A549 (cell line): ENCODE results near the gene PPP1R3D. TPM values are rescaled to one million over a fixed set of nuclear protein-coding genes. Genes with fewer than 3 reads are reported as not detected.

ENCODE experiments used
- ATAC-seq, 2 experiments: fragments of 200-7000 bp in 1 of 2; fragments of >200 bp in 1 of 2; cut with Nextera tagmentation in 1 of 2; cut with Tn5 transposase in 1 of 2; 3 replicates each; pipeline versions ENCODE4 v1.8.0 to v1.9.1; 2018 to 2020; ENCODE audit warnings: mild to moderate bottlenecking in 1 of 2, moderate library complexity in 1 of 2
- CTCF ChIA-PET: fragments of 300-600 bp; sonication (Branson Sonifier 250); formaldehyde crosslinking; extraction: SDS; loops from one replicate; lab custom pipeline; 2021; ENCODE audit warnings: antibody characterized with exemption, inconsistent platforms; lab: Yijun Ruan, JAX
- POLR2A ChIA-PET: fragments of 350-600 bp; formaldehyde crosslinking; extraction: SDS; loops from one replicate; lab custom pipeline; 2021; ENCODE audit warnings: antibody characterized with exemption, inconsistent platforms; lab: Yijun Ruan, JAX
- DNase-seq, 2 experiments: peaks; one replicate each; pipeline versions ENCODE4 v3.0.0 to v3.0.0-alpha.2; 2011 to 2016; ENCODE audit warnings: low read depth in 1 of 2, low spot score in 1 of 2
- FAIRE-seq: peaks from 2 replicates; lab custom pipeline; 2011; peaks lifted over from hg19 to GRCh38; lab: Jason Lieb, UNC
- H3K27ac ChIP-seq, 2 experiments: fragments of >200 bp; sonication (Bioruptor Twin); formaldehyde crosslinking; 3 replicates each; pipeline ENCODE4 v1.5.1; 2016 to 2017
- H3K4me1 ChIP-seq: fragments of >200 bp; sonication (Bioruptor Twin); formaldehyde crosslinking; 3 replicates; pipeline ENCODE4 v1.6.1; 2016
- H3K4me2 ChIP-seq: fragments of >200 bp; sonication (Bioruptor Twin); formaldehyde crosslinking; 3 replicates; pipeline ENCODE4 v1.6.1; 2016
- H3K4me3 ChIP-seq: fragments of >200 bp; sonication (Bioruptor Twin); formaldehyde crosslinking; 3 replicates; pipeline ENCODE4 v1.5.1; 2016
- H3K9me3 ChIP-seq: fragments of >200 bp; sonication (Bioruptor Twin); formaldehyde crosslinking; 3 replicates; pipeline ENCODE4 v1.6.1; 2016
- CBX2 ChIP-seq: fragments of 200-600 bp; sonication (generic); IDR thresholded peaks from 2 replicates; pipeline ENCODE4 v1.6.1; 2016; ENCODE audit warnings: low read depth, mild to moderate bottlenecking, borderline replicate concordance
- CBX8 ChIP-seq: fragments of 200-600 bp; sonication (generic); IDR thresholded peaks from 2 replicates; pipeline ENCODE4 v1.6.1; 2016
- CEBPB ChIP-seq, 2 experiments: fragments of >200 bp in 1 of 2; sonication (Bioruptor Twin) in 1 of 2; formaldehyde crosslinking in 1 of 2; IDR thresholded peaks; 2 replicates each; pipeline ENCODE4 v1.6.1; 2012 to 2016
- CHD2 ChIP-seq: fragments of 150-350 bp; IDR thresholded peaks from 2 replicates; pipeline ENCODE4 v1.6.1; 2014; ENCODE audit warnings: low read length; ENCODE audit not compliant: partially characterized antibody
- CHD4 ChIP-seq: fragments of 200-600 bp; sonication (generic); IDR thresholded peaks from 2 replicates; pipeline ENCODE4 v1.6.1; 2016; ENCODE audit warnings: antibody characterized with exemption, mild to moderate bottlenecking, borderline replicate concordance
- EHF ChIP-seq: fragments of 250-450 bp; sonication (Bioruptor Pico); IDR thresholded peaks from 2 replicates; pipeline ENCODE4 v1.5.0; 2020; ENCODE audit warnings: mild to moderate bottlenecking
- EHMT2 ChIP-seq: fragments of 200-600 bp; sonication (generic); IDR thresholded peaks from 2 replicates; pipeline ENCODE4 v1.6.1; 2016; ENCODE audit warnings: antibody characterized with exemption, low read depth, mild to moderate bottlenecking, moderate library complexity
- EP300 ChIP-seq, 2 experiments: fragments of >200 bp; sonication (Bioruptor Twin); formaldehyde crosslinking; IDR thresholded peaks; 2 replicates in 1 of 2; 3 replicates in 1 of 2; pipeline ENCODE4 v1.6.1; 2016 to 2017
- ESRRA ChIP-seq: fragments of 150-350 bp; IDR thresholded peaks from 2 replicates; pipeline ENCODE4 v1.6.1; 2014; ENCODE audit warnings: mild to moderate bottlenecking, low read length, borderline replicate concordance
- FOSL2 ChIP-seq, 2 experiments: fragments of 450-650 bp in 1 of 2; fragments of >200 bp in 1 of 2; sonication (Bioruptor Twin) in 1 of 2; formaldehyde crosslinking; IDR thresholded peaks; 2 replicates each; pipeline versions ENCODE4 v1.5.0 to v1.6.1; 2016 to 2020; ENCODE audit warnings: mild to moderate bottlenecking in 1 of 2, moderate library complexity in 1 of 2
- FOXS1 ChIP-seq: fragments of 250-450 bp; sonication (Bioruptor Pico); IDR thresholded peaks from 2 replicates; pipeline ENCODE4 v1.5.0; 2020; ENCODE audit warnings: mild to moderate bottlenecking, moderate library complexity
- HOXA7 ChIP-seq: fragments of 250-450 bp; sonication (Bioruptor Pico); IDR thresholded peaks from 2 replicates; pipeline ENCODE4 v1.5.0; 2020; ENCODE audit warnings: mild to moderate bottlenecking, moderate library complexity
- JUN ChIP-seq, 2 experiments: fragments of >200 bp; sonication (Bioruptor Twin); formaldehyde crosslinking; IDR thresholded peaks; 2 replicates in 1 of 2; 3 replicates in 1 of 2; pipeline ENCODE4 v1.6.1; 2016 to 2017
- JUNB ChIP-seq: fragments of >200 bp; sonication (Bioruptor Twin); formaldehyde crosslinking; IDR thresholded peaks from 2 replicates; pipeline ENCODE4 v1.6.1; 2016
- MAFK ChIP-seq: fragments of 450-650 bp; IDR thresholded peaks from 2 replicates; pipeline ENCODE4 v1.6.1; 2014; ENCODE audit not compliant: partially characterized antibody
- MYC ChIP-seq: IDR thresholded peaks from 2 replicates; pipeline ENCODE4 v1.6.1; 2012; ENCODE audit warnings: mild to moderate bottlenecking, inconsistent platforms, low read length, improper control_type of control experiment, borderline replicate concordance
- NFE2L2 ChIP-seq: fragments of 150-350 bp; conservative IDR thresholded peaks from 2 replicates; pipeline ENCODE4 v1.6.1; 2014; ENCODE audit warnings: low read length
- NR3C1 ChIP-seq: fragments of >200 bp; sonication (Bioruptor Twin); formaldehyde crosslinking; IDR thresholded peaks from 3 replicates; pipeline ENCODE4 v1.6.1; 2017
- RARB ChIP-seq: fragments of 250-450 bp; sonication (Bioruptor Pico); IDR thresholded peaks from 2 replicates; pipeline ENCODE4 v1.8.0; 2021; ENCODE audit warnings: mild to moderate bottlenecking, moderate library complexity
- RCOR1 ChIP-seq: fragments of 150-350 bp; IDR thresholded peaks from 2 replicates; pipeline ENCODE4 v1.6.1; 2014; ENCODE audit warnings: antibody characterized with exemption, low read length, low read depth
- RFX5 ChIP-seq: fragments of 450-650 bp; IDR thresholded peaks from 2 replicates; pipeline ENCODE4 v1.7.1; 2014; ENCODE audit warnings: antibody characterized with exemption, mild to moderate bottlenecking, moderate library complexity
- SREBF2 ChIP-seq: fragments of 450-650 bp; IDR thresholded peaks from 2 replicates; pipeline ENCODE4 v1.6.1; 2014; ENCODE audit warnings: mild to moderate bottlenecking, moderate library complexity
- TP53 ChIP-seq: fragments of 250-450 bp; sonication (Bioruptor Pico); IDR thresholded peaks from 2 replicates; pipeline ENCODE4 v1.5.0; 2021; ENCODE audit warnings: mild to moderate bottlenecking, moderate library complexity
- ZNF302 ChIP-seq: fragments of 250-450 bp; sonication (Bioruptor Pico); IDR thresholded peaks from 2 replicates; pipeline ENCODE4 v1.9.0; 2021; ENCODE audit warnings: inconsistent platforms, mild to moderate bottlenecking, moderate library complexity
- WGBS: methylation state at CpG from one replicate; pipeline ENCODE4 v1.1.6; 2017; ENCODE audit errors: missing lambda C conversion rate; 5-methylcytosine and 5-hydroxymethylcytosine counted together
- polyA plus RNA-seq, 4 experiments: library from polyadenylated mRNA; depleted of rRNA in 3 of 4; stranded (reverse); fragments of >200 nt; fragmentation: RNase III in 1 of 4; extraction: RNeasy Plus Mini Kit Qiagen cat#74134 plus additional on column Dnase treatment in 1 of 4; gene quantifications; 2 replicates in 3 of 4; 3 replicates in 1 of 4; pipeline ENCODE4 v1.2.3, GENCODE V29; 2011 to 2017
- TF ChIP-seq, protein P1 (sequence below): IDR thresholded peaks from 2 replicates; pipeline ENCODE4 v1.6.1; 2012; ENCODE audit warnings: low read depth, borderline replicate concordance
- TF ChIP-seq, protein P2 (sequence below): fragments of >200 bp; sonication (Bioruptor Twin); formaldehyde crosslinking; IDR thresholded peaks from 2 replicates; pipeline ENCODE4 v1.6.1; 2016
- TF ChIP-seq, protein P3 (sequence below): fragments of 450-650 bp; IDR thresholded peaks from 2 replicates; pipeline ENCODE4 v1.6.1; 2014; ENCODE audit warnings: antibody characterized with exemption
- TF ChIP-seq, protein P4 (sequence below): fragments of 250-450 bp; sonication (Bioruptor Pico); IDR thresholded peaks from 2 replicates; pipeline ENCODE4 v1.5.0; 2021; ENCODE audit warnings: mild to moderate bottlenecking, moderate library complexity, borderline replicate concordance
- TF ChIP-seq, protein P5 (sequence below): fragments of 250-450 bp; sonication (Bioruptor Pico); IDR thresholded peaks from 2 replicates; pipeline ENCODE4 v1.5.0; 2020; ENCODE audit warnings: low read depth, mild to moderate bottlenecking, moderate library complexity

Gene PPP1R3D
- polyA plus RNA-seq, 2 of the 4 experiments (the other 2 are of a cell fraction): 2.7 to 3.9 TPM

DNA sequence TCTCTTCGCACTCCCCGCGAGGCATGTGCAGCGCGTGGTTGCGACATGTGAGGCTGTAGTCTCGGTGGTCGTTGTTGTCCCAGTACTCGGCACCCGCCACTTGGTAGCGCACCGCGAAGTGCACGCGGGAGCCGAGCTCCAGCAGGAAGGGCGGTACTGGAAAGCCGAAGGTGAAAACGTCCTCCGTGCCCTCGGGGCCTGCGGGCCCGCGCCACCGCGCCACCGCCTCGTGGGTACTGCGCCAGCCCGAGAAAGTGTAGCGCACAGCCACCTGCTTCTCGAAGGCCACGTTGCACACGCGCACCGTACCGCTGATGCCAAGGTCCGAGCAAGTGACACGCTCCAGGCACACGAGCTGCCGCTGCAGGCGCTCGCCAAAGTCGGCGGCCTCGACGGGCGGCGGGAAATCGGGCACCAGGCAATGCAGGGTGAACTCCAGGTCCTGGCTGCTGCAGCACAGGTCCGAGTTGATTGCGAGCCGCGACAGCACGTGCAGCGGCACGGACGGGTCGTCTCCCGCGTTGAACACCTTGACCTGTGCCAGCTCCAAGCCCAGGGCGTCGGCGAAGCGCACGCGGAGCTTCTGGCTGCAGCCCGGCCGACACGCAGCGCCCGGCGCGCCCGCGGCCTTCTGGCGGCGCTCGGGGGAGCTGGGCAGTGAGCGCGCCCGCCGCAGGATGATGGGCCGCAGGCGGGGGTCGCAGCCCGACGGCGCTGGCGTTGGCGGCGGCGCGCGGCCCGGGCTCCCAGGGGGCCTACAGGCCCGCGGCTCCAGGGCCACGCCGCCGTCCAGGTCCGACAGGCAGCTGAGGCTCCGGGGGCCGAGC lies 840 bp downstream of the PPP1R3D start:
- Histone ChIP-seq H3K9me3 (no peaks in the 10 kb centered on the region), H3K4me1 (peaks cover 24% of the 10 kb centered on the region), H3K4me3 (peak overlapping the region; percentile 82), H3K4me2 (peak overlapping the region; percentile 90), H3K27ac (peak overlapping the region; percentile 95 to 96)
- TF ChIP-seq ESRRA (no peak), RFX5 (no peak)
- 90% methylated on average over 77 of the region's 104 CpGs for whole genome bisulfite sequencing
- ATAC-seq (no peak), FAIRE-seq (no peak), DNase-seq (no peak)
- POLR2A ChIA-PET: interaction anchor here (0.9 to 1.5 kb wide), 5 partner anchors 8 to 92 kb away, joined by 3 to 11 read pairs (median 6); no protein-coding TSS in a partner anchor
- CTCF ChIA-PET: interaction anchor here (0.6 to 3.0 kb wide), 9 partner anchors 10 to 369 kb away, joined by 3 to 21 read pairs (median 4); no protein-coding TSS in a partner anchor

DNA sequence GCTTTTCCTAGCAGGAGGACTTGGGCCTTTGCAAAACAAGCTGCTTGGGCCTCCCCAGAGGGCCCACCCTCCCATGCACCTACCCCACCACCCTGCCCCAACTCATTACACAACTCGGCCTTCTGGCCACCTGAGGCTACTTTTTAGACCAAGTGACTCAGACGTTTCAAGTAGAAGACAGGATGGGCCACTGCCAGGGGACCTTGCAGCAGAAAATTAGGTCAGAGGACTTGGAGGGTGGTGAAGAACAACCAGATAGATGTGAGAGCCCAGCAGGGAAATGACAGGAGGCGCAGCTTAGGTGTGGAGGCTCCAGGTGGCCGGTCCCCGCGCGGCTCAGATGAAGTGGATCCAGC lies 1.4 kb downstream of the PPP1R3D start:
- ChIA-PET POLR2A (no interaction called here), CTCF (interaction anchor here (0.6 to 3.0 kb wide), 6 partner anchors 11 to 226 kb away, joined by 3 to 15 read pairs (median 3); no protein-coding TSS in a partner anchor)
- DNase-seq (no peak), FAIRE-seq (no peak), ATAC-seq (no peak)
- WGBS: 80% methylated on average over 7 of the region's 7 CpGs
- TF ChIP-seq NR3C1 (no peak), RARB (CRISPR knock-in tag) (no peak), NFE2L2 (no peak), HOXA7 (CRISPR knock-in tag) (no peak), FOSL2 (IDR thresholded peaks at IDR 0.05) (no peak), FOSL2 (CRISPR knock-in tag; IDR thresholded peaks at IDR 0.05) (no peak), CBX8 (no peak), CHD4 (no peak), JUNB (no peak), JUN (IDR thresholded peaks at IDR 0.05) (no peak), MYC (no peak), ESRRA (no peak), RCOR1 (no peak), SREBF2 (no peak)
- TF ChIP-seq, protein P1, sequence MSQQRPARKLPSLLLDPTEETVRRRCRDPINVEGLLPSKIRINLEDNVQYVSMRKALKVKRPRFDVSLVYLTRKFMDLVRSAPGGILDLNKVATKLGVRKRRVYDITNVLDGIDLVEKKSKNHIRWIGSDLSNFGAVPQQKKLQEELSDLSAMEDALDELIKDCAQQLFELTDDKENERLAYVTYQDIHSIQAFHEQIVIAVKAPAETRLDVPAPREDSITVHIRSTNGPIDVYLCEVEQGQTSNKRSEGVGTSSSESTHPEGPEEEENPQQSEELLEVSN: no peak
- TF ChIP-seq, protein P2, sequence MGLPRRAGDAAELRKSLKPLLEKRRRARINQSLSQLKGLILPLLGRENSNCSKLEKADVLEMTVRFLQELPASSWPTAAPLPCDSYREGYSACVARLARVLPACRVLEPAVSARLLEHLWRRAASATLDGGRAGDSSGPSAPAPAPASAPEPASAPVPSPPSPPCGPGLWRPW: no peak
- TF ChIP-seq, protein P3, sequence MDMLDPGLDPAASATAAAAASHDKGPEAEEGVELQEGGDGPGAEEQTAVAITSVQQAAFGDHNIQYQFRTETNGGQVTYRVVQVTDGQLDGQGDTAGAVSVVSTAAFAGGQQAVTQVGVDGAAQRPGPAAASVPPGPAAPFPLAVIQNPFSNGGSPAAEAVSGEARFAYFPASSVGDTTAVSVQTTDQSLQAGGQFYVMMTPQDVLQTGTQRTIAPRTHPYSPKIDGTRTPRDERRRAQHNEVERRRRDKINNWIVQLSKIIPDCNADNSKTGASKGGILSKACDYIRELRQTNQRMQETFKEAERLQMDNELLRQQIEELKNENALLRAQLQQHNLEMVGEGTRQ: no peak
- TF ChIP-seq, protein P4, sequence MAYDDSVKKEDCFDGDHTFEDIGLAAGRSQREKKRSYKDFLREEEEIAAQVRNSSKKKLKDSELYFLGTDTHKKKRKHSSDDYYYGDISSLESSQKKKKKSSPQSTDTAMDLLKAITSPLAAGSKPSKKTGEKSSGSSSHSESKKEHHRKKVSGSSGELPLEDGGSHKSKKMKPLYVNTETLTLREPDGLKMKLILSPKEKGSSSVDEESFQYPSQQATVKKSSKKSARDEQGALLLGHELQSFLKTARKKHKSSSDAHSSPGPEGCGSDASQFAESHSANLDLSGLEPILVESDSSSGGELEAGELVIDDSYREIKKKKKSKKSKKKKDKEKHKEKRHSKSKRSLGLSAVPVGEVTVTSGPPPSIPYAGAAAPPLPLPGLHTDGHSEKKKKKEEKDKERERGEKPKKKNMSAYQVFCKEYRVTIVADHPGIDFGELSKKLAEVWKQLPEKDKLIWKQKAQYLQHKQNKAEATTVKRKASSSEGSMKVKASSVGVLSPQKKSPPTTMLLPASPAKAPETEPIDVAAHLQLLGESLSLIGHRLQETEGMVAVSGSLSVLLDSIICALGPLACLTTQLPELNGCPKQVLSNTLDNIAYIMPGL: no peak
- Histone ChIP-seq H3K9me3 (no peaks in the 10 kb centered on the region), H3K4me1 (peaks cover 24% of the 10 kb centered on the region), H3K4me3 (no peak overlapping the region), H3K4me2 (peak overlapping the region; percentile 90), H3K27ac (no peak overlapping the region)

DNA sequence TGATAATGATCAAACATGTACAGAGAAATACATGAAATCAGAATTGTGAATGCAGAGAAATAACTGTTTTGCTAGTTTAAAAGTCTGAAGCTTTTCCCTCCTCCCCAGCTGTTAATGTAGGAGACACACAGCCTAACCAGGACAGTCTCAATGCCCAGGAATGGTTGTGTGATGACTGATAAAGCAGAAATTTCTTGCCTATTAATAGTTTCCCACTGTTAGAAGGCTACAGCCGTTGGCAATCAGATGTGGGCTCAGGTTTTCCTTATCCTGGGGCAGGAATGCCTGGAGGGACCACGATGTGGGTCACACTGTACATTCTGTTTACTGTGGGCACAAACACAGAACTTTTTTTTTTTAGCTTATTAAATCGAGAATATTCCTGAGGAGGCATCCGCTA lies 1.9 kb downstream of the PPP1R3D start:
- H3K9me3 ChIP-seq: peaks cover under 1% of the 10 kb centered on the region; the same call in 2 of the 3 replicates
- H3K4me1 ChIP-seq: peaks cover 26% of the 10 kb centered on the region
- DNase-seq: no peak
- ChIA-PET CTCF (interaction anchor here (0.6 to 1.3 kb wide), 5 partner anchors 11 to 225 kb away, joined by 3 to 5 read pairs (median 3); no protein-coding TSS in a partner anchor), POLR2A (no interaction called here)
- ATAC-seq: no peak
- FAIRE-seq: no peak
- peak overlapping the region; percentile 90 for H3K4me2 ChIP-seq
- WGBS: 63% methylated on average over 4 of the region's 4 CpGs
- H3K27ac ChIP-seq: no peak overlapping the region
- no peak overlapping the region for H3K4me3 ChIP-seq
- no peak for TF ChIP-seq CHD4
- no peak for TF ChIP-seq EHF (CRISPR knock-in tag)
- no peak for TF ChIP-seq CHD2
- TF ChIP-seq FOSL2 (IDR thresholded peaks at IDR 0.05): no peak
- TF ChIP-seq FOSL2 (CRISPR knock-in tag; IDR thresholded peaks at IDR 0.05): no peak
- TF ChIP-seq FOXS1: no peak
- no peak for TF ChIP-seq JUN (IDR thresholded peaks at IDR 0.05)
- TF ChIP-seq RCOR1: no peak
- no peak for TF ChIP-seq CEBPB (IDR thresholded peaks at IDR 0.05)
- no peak for TF ChIP-seq TP53 (CRISPR knock-in tag)
- no peak for TF ChIP-seq EHMT2
- TF ChIP-seq MAFK: no peak
- no peak for TF ChIP-seq EP300 (IDR thresholded peaks at IDR 0.05)
- no peak for TF ChIP-seq CBX2
- TF ChIP-seq, protein P5, sequence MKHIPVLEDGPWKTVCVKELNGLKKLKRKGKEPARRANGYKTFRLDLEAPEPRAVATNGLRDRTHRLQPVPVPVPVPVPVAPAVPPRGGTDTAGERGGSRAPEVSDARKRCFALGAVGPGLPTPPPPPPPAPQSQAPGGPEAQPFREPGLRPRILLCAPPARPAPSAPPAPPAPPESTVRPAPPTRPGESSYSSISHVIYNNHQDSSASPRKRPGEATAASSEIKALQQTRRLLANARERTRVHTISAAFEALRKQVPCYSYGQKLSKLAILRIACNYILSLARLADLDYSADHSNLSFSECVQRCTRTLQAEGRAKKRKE (CRISPR knock-in tag): no peak
- TF ChIP-seq, protein P3: no peak
- no peak for TF ChIP-seq ZNF302 (CRISPR knock-in tag)
